H1 (cell line): Measurements from ENCODE around the gene RCOR2. TPM values are rescaled to one million over a fixed set of nuclear protein-coding genes. Genes with fewer than 3 reads are reported as not detected.

ENCODE experiments used
- CHD1 ChIP-seq: IDR thresholded peaks from 2 replicates; pipeline ENCODE4 v1.6.1; 2012; ENCODE audit warnings: low read depth, low read length, improper control_type of control experiment
- EP300 ChIP-seq, 2 experiments: IDR thresholded peaks; 1 replicate in 1 of 2; 2 replicates in 1 of 2; pipeline ENCODE4 v1.6.1; 2011 to 2012; ENCODE audit warnings: low read depth in 2 of 2, low read length in 2 of 2, mild to moderate bottlenecking in 2 of 2, borderline replicate concordance in 1 of 2, inconsistent platforms in 1 of 2, moderate library complexity in 1 of 2
- HDAC2 ChIP-seq, 2 experiments: fragments of 300-600 bp in 1 of 2; sonication (generic) in 1 of 2; IDR thresholded peaks; 2 replicates each; pipeline ENCODE4 v1.6.1; 2011 to 2012; ENCODE audit warnings: low read depth in 2 of 2, low read length in 2 of 2, mild to moderate bottlenecking in 2 of 2, moderate library complexity in 2 of 2, borderline replicate concordance in 1 of 2, inconsistent platforms in 1 of 2
- KDM1A ChIP-seq: fragments of 200-600, 300-600 bp; sonication (generic); IDR thresholded peaks from 2 replicates; pipeline ENCODE4 v1.7.1; 2016; ENCODE audit warnings: mild to moderate bottlenecking, low read length, borderline replicate concordance
- RNF2 ChIP-seq: fragments of 200-900, 300-1000 bp; sonication (generic); IDR thresholded peaks from 2 replicates; pipeline ENCODE4 v1.7.1; 2016; ENCODE audit warnings: borderline replicate concordance, low read depth, mild to moderate bottlenecking, antibody characterized with exemption, low read length; ENCODE audit not compliant: poor library complexity, severe bottlenecking; ENCODE audit errors: missing control alignments
- SAP30 ChIP-seq: fragments of 300-600 bp; sonication (generic); IDR thresholded peaks from 2 replicates; pipeline ENCODE4 v1.7.1; 2012; ENCODE audit warnings: low read length, moderate library complexity, mild to moderate bottlenecking, inconsistent platforms; ENCODE audit not compliant: insufficient read depth, insufficient replicate concordance
- TAF1 ChIP-seq: IDR thresholded peaks from 2 replicates; pipeline ENCODE4 v1.6.1; 2011; ENCODE audit warnings: mild to moderate bottlenecking, low read depth, low read length
- polyA plus RNA-seq, 7 experiments: library from polyadenylated mRNA; depleted of rRNA in 3 of 7; stranded (reverse) in 5 of 7; unstranded in 2 of 7; fragments of >200 nt in 5 of 7; fragments of 200-250 nt in 2 of 7; gene quantifications; 1 replicate in 5 of 7; 2 replicates in 1 of 7; 4 replicates in 1 of 7; pipeline versions ENCODE4 v1.2.1 to v1.2.3, GENCODE V29; 2011 to 2013; ENCODE audit warnings: missing spikeins in 2 of 7, mixed read lengths in 2 of 7
- total RNA-seq: library from RNA; stranded (reverse); fragmentation: NEBNext Ultra II Directional; extraction: Animal tissue kit (Norgen Biotek cat#: 25700); gene quantifications from 2 replicates; pipeline ENCODE4 v1.2.1, GENCODE V29; 2021
- TF ChIP-seq, protein P1 (sequence below): fragments of 300-600 bp; sonication (generic); IDR thresholded peaks from 2 replicates; pipeline ENCODE4 v1.7.1; 2012; ENCODE audit warnings: low read length, moderate library complexity, mild to moderate bottlenecking, inconsistent platforms; ENCODE audit not compliant: insufficient replicate concordance
- TF ChIP-seq, protein P2 (sequence below): IDR thresholded peaks from 2 replicates; pipeline ENCODE4 v1.6.1; 2011; ENCODE audit warnings: low read length, improper control_type of control experiment

Gene RCOR2
- total and polyA plus RNA-seq, 2 of the 8 experiments (the other 6 are each of a cell fraction or from before 2014, with no cell fraction given), result 54.6 to 78.0 TPM

DNA sequence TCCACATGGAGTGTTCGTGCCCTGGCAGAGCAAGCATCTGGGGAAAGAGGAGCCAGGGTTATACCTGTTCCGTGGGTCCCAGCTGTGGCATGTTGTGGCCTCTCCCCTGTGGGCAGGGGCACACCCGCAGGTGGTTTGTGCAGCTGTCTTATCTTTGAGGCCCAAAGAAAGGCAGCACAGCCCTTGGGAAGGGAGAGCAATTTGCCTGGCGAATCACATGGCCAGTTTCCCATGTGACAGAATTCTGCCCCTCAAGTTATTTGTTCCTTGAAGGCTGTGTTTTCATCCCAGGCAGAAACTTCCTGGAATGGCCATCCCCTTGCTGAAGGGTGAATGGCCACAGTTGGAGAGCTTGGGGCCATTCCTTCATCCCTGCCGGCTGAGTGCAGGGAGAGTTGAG is 41.0 kb upstream of the RCOR2 start (continued):
- TF ChIP-seq, protein P1, sequence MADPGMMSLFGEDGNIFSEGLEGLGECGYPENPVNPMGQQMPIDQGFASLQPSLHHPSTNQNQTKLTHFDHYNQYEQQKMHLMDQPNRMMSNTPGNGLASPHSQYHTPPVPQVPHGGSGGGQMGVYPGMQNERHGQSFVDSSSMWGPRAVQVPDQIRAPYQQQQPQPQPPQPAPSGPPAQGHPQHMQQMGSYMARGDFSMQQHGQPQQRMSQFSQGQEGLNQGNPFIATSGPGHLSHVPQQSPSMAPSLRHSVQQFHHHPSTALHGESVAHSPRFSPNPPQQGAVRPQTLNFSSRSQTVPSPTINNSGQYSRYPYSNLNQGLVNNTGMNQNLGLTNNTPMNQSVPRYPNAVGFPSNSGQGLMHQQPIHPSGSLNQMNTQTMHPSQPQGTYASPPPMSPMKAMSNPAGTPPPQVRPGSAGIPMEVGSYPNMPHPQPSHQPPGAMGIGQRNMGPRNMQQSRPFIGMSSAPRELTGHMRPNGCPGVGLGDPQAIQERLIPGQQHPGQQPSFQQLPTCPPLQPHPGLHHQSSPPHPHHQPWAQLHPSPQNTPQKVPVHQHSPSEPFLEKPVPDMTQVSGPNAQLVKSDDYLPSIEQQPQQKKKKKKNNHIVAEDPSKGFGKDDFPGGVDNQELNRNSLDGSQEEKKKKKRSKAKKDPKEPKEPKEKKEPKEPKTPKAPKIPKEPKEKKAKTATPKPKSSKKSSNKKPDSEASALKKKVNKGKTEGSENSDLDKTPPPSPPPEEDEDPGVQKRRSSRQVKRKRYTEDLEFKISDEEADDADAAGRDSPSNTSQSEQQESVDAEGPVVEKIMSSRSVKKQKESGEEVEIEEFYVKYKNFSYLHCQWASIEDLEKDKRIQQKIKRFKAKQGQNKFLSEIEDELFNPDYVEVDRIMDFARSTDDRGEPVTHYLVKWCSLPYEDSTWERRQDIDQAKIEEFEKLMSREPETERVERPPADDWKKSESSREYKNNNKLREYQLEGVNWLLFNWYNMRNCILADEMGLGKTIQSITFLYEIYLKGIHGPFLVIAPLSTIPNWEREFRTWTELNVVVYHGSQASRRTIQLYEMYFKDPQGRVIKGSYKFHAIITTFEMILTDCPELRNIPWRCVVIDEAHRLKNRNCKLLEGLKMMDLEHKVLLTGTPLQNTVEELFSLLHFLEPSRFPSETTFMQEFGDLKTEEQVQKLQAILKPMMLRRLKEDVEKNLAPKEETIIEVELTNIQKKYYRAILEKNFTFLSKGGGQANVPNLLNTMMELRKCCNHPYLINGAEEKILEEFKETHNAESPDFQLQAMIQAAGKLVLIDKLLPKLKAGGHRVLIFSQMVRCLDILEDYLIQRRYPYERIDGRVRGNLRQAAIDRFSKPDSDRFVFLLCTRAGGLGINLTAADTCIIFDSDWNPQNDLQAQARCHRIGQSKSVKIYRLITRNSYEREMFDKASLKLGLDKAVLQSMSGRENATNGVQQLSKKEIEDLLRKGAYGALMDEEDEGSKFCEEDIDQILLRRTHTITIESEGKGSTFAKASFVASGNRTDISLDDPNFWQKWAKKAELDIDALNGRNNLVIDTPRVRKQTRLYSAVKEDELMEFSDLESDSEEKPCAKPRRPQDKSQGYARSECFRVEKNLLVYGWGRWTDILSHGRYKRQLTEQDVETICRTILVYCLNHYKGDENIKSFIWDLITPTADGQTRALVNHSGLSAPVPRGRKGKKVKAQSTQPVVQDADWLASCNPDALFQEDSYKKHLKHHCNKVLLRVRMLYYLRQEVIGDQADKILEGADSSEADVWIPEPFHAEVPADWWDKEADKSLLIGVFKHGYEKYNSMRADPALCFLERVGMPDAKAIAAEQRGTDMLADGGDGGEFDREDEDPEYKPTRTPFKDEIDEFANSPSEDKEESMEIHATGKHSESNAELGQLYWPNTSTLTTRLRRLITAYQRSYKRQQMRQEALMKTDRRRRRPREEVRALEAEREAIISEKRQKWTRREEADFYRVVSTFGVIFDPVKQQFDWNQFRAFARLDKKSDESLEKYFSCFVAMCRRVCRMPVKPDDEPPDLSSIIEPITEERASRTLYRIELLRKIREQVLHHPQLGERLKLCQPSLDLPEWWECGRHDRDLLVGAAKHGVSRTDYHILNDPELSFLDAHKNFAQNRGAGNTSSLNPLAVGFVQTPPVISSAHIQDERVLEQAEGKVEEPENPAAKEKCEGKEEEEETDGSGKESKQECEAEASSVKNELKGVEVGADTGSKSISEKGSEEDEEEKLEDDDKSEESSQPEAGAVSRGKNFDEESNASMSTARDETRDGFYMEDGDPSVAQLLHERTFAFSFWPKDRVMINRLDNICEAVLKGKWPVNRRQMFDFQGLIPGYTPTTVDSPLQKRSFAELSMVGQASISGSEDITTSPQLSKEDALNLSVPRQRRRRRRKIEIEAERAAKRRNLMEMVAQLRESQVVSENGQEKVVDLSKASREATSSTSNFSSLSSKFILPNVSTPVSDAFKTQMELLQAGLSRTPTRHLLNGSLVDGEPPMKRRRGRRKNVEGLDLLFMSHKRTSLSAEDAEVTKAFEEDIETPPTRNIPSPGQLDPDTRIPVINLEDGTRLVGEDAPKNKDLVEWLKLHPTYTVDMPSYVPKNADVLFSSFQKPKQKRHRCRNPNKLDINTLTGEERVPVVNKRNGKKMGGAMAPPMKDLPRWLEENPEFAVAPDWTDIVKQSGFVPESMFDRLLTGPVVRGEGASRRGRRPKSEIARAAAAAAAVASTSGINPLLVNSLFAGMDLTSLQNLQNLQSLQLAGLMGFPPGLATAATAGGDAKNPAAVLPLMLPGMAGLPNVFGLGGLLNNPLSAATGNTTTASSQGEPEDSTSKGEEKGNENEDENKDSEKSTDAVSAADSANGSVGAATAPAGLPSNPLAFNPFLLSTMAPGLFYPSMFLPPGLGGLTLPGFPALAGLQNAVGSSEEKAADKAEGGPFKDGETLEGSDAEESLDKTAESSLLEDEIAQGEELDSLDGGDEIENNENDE, result no peak
- TF ChIP-seq, protein P2, sequence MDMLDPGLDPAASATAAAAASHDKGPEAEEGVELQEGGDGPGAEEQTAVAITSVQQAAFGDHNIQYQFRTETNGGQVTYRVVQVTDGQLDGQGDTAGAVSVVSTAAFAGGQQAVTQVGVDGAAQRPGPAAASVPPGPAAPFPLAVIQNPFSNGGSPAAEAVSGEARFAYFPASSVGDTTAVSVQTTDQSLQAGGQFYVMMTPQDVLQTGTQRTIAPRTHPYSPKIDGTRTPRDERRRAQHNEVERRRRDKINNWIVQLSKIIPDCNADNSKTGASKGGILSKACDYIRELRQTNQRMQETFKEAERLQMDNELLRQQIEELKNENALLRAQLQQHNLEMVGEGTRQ, result no peak
- TF ChIP-seq CHD1 (no peak), SAP30 (no peak), TAF1 (no peak), EP300 (IDR thresholded peaks at IDR 0.05; ENCODE audit: borderline replicate concordance in 1 of 2, low read depth in 2 of 2, low read length in 2 of 2) (no peak), HDAC2 (IDR thresholded peaks at IDR 0.05; ENCODE audit: borderline replicate concordance in 1 of 2, low read depth in 2 of 2, low read length in 2 of 2) (no peak), RNF2 (no peak), KDM1A (no peak)
